ENCODE measurements around the gene AK1. TPM values are rescaled to one million over a fixed set of nuclear protein-coding genes. Genes with fewer than 3 reads are reported as not detected.

The AK1 gene
- total RNA-seq, 1 donor from 2014 or later: 18.3 TPM

- no peak for DNase-seq (ENCODE audit: low spot score)
Measured at GRCh38 chr9:127909839-127910273, 32.4 kb upstream of the AK1 start.

- no peak for DNase-seq (ENCODE audit: low spot score)
Measured at GRCh38 chr9:127908660-127908926, 31.1 kb upstream of the AK1 start.

GRCh38 chr9:127907867-127908659, 30.6 kb upstream of the AK1 start:
- no peak for DNase-seq (ENCODE audit: low spot score)

- DNase-seq (ENCODE audit: low spot score): no peak
Measured at GRCh38 chr9:127905788-127906191, 28.3 kb upstream of the AK1 start.

- no peak for DNase-seq (ENCODE audit: low spot score)
Measured at GRCh38 chr9:127905004-127905728, 27.7 kb upstream of the AK1 start.

GRCh38 chr9:127904561-127905003, 27.1 kb upstream of the AK1 start:
- DNase-seq (ENCODE audit: low spot score): peak; percentile 90

- DNase-seq (ENCODE audit: low spot score): no peak
Measured at GRCh38 chr9:127903557-127904475, 26.3 kb upstream of the AK1 start.

GRCh38 chr9:127899128-127899943, 21.9 kb upstream of the AK1 start, which contains the start of gene ST6GALNAC6:
Gene ST6GALNAC6, minus strand, starts transcription at chr9:127899603. Its CDS starts 1,622 bp downstream, at chr9:127897981.
- peak; percentile 83 for DNase-seq (ENCODE audit: low spot score)

- peak; percentile 70 for DNase-seq (ENCODE audit: low spot score)
Measured at GRCh38 chr9:127898433-127899127, 21.1 kb upstream of the AK1 start.

GRCh38 chr9:127897193-127897692, 19.8 kb upstream of the AK1 start:
- peak; percentile 77 for DNase-seq (ENCODE audit: low spot score)

- no peak for DNase-seq (ENCODE audit: low spot score)
Measured at GRCh38 chr9:127896395-127897192, 19.1 kb upstream of the AK1 start.

GRCh38 chr9:127895811-127896210, 18.3 kb upstream of the AK1 start:
- no peak for DNase-seq (ENCODE audit: low spot score)

GRCh38 chr9:127893392-127893791, 15.9 kb upstream of the AK1 start:
- no peak for DNase-seq (ENCODE audit: low spot score)

GRCh38 chr9:127892831-127893230, 15.4 kb upstream of the AK1 start:
- no peak for DNase-seq (ENCODE audit: low spot score)

- no peak for DNase-seq (ENCODE audit: low spot score)
Measured at GRCh38 chr9:127890053-127890452, 12.6 kb upstream of the AK1 start.

GRCh38 chr9:127887792-127888191, 10.3 kb upstream of the AK1 start:
- DNase-seq (ENCODE audit: low spot score): no peak

- DNase-seq (ENCODE audit: low spot score): no peak
Measured at GRCh38 chr9:127886401-127886972, 9.0 kb upstream of the AK1 start.

- no peak for DNase-seq (ENCODE audit: low spot score)
Measured at GRCh38 chr9:127885508-127886281, 8.2 kb upstream of the AK1 start.
